ENCODE measurements around the gene ARL6IP4. TPM values are rescaled to one million over a fixed set of nuclear protein-coding genes. Genes with fewer than 3 reads are reported as not detected.

ARL6IP4 gene
- total RNA-seq, 4 donors from 2014 or later, result 84.2 to 212 (median 153) TPM

DNA sequence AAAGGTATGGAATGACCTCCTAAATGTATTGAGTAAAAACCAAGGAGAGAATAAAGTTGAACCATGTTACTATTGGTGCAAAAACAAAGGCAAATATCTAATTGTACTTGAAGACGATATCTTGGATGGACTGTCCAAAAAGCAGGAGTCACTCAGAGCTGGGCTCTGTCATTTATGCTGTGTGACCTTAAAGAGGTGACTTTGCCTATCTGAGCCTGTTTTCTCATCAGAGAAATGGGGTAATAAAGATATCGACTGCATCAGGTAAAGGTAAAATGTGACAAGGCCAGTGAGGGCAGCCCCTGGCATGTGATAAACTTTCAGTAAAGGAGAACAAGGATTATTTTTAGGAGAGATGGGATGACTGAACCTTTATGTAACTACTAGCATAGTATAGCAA is 12.4 kb upstream of the ARL6IP4 start:
- no peak for DNase-seq
- no peaks in the 10 kb centered on the region for H3K9me3 ChIP-seq
- intact Hi-C loops (cut with DNase I), result no loop called here
- H3K4me1 ChIP-seq, result peaks cover 20 to 34% (median 29%) of the 10 kb centered on the region in 3 donors
- H3K36me3 ChIP-seq, result no peaks in the 10 kb centered on the region
- H3K27ac ChIP-seq, result no peak overlapping the region
- H3K27me3 ChIP-seq, result no peaks in the 10 kb centered on the region
- WGBS, 2 donors, result 81 to 86% methylated on average over 2 of the region's 2 CpGs
- no peak overlapping the region for H3K4me3 ChIP-seq
- TF ChIP-seq POLR2A (IDR thresholded peaks at IDR 0.05), result no peak
- TF ChIP-seq, protein P1, sequence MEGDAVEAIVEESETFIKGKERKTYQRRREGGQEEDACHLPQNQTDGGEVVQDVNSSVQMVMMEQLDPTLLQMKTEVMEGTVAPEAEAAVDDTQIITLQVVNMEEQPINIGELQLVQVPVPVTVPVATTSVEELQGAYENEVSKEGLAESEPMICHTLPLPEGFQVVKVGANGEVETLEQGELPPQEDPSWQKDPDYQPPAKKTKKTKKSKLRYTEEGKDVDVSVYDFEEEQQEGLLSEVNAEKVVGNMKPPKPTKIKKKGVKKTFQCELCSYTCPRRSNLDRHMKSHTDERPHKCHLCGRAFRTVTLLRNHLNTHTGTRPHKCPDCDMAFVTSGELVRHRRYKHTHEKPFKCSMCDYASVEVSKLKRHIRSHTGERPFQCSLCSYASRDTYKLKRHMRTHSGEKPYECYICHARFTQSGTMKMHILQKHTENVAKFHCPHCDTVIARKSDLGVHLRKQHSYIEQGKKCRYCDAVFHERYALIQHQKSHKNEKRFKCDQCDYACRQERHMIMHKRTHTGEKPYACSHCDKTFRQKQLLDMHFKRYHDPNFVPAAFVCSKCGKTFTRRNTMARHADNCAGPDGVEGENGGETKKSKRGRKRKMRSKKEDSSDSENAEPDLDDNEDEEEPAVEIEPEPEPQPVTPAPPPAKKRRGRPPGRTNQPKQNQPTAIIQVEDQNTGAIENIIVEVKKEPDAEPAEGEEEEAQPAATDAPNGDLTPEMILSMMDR (IDR thresholded peaks at IDR 0.05), result no peak

DNA sequence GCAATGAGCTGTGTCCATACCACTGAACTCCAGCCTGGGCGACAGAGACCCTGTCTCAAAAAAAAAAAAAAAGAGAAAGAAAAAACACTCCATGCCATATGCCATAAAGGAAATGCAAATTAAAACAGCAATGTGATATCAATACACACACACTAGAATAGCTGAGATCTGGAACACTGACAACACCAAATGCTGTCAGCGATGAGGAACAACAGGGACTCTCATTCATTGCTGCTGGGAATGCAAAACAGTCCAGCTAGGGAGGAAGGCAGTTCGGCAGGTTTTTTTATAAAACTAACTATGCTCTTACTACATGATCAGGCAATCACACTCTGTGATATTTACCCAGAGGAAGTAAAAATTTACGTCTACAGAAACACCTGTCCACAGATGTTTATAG is 10.8 kb upstream of the ARL6IP4 start:
- 35 to 44% methylated on average over 4 of the region's 4 CpGs for WGBS, 2 donors
- Histone ChIP-seq H3K9me3 (no peaks in the 10 kb centered on the region), H3K36me3 (no peaks in the 10 kb centered on the region), H3K27me3 (no peaks in the 10 kb centered on the region), H3K4me1 (peaks cover 21 to 30% (median 24%) of the 10 kb centered on the region in 3 donors), H3K4me3 (no peak overlapping the region), H3K27ac (no peak overlapping the region)
- intact Hi-C loops (cut with DNase I), result no loop called here
- DNase-seq, result no peak
- TF ChIP-seq POLR2A (IDR thresholded peaks at IDR 0.05), result no peak

DNA sequence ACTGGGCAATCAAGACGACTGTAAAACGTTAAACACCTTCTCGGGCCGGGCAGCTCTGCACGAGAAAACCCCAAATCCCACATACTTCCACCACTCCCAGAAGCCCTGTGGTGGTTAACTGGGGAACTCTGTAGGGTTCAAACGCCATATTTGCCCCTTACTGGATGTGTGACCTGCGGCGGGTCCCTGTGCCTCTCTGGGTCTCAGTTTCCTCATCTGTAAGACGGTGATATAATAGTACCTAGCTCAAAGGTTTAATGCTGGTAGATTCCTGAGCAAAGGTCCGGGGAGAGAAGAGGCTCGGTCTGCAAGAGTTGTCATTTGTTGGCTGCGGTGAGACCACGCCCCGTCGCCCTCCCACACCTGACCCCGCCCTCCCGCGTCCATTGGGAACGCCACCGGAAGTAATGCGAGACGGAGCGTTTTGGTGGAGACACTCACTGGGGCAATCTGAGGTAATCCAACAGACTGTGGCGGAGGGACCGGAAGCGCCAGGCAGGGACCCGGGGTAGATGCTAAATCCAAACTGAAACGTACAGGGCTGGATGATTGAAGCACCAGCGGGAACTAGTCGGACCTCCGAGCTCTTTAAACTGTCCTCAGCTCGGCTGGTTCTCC is 6.1 kb upstream of the ARL6IP4 start:
- TF ChIP-seq, protein P1 (IDR thresholded peaks at IDR 0.05), result peak in 1 of 6 experiments; percentile 25
- TF ChIP-seq POLR2A (IDR thresholded peaks at IDR 0.05), result peak in 1 of 4 donors; percentile 25
- WGBS, 2 donors, result 0 to 1% methylated on average over 9 to 25 of the region's 32 CpGs
- H3K4me1 ChIP-seq, result peaks cover 26 to 48% (median 31%) of the 10 kb centered on the region in 3 donors
- H3K9me3 ChIP-seq, result no peaks in the 10 kb centered on the region
- H3K27me3 ChIP-seq, result no peaks in the 10 kb centered on the region
- peak; percentile 97 for DNase-seq
- peak overlapping the region; percentile 59 to 91 (median 84) for H3K4me3 ChIP-seq
- intact Hi-C loops (cut with DNase I), result no loop called here
- H3K27ac ChIP-seq, result peak overlapping the region; percentile 96 to 99 (median 98)
- peaks cover 0 to 23% (median 0%) of the 10 kb centered on the region in 3 donors for H3K36me3 ChIP-seq

DNA sequence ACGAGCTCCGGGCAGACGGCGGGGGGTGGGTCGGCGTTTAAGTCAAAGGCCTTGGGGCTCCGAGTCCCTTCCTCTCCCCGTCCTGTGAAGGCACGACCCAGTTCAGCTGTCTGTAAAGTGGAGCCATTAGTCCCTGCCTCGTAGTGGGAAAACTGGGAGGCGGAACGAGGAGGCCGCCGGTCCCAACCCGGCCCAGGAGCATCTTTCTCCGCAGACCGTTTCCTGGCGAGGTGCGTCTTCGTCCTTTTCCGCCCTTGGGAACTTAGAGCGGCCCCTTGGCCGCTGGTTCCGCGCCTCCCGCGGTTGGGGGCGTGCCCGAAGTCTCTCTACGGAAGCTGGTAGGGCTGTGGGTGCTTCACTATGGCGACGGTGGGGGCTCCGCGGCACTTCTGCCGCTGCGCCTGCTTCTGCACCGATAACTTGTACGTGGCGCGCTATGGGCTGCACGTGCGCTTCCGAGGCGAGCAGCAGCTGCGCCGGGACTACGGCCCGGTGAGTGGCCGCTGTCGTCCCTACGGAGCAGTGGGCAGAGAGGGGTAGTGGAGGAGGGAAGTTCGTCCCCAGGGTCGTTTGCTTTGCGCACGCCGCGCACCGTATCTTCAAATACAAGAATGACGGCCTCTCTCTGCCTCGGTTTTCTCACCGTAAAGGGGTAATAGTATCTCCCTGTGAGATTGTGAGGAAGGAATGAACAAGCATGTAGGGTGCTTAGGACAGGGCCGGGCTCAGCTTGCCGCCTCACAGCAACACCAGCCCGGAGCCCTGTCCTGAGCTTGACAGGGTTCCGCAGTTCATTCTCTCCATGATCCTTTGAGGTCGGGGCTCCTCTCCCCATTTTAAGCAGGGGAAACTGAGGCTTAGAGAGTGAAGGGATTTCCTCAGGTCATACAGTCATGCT is 5.3 kb upstream of the ARL6IP4 start, which contains the start of gene OGFOD2:
Gene OGFOD2 (plus strand): TSS at position 353 of the 898 bp plus-strand sequence. CDS start 8 bp downstream, at position 361.
- peak; percentile 51 for DNase-seq
- H3K4me1 ChIP-seq, result peaks cover 33 to 56% (median 38%) of the 10 kb centered on the region in 3 donors

More for the DNA sequence above, 5.3 kb upstream of the ARL6IP4 start, which contains the start of gene OGFOD2:
- H3K27me3 ChIP-seq, result no peaks in the 10 kb centered on the region
- peak within 1 kb of the TSS; percentile 59 to 91 (median 84) for H3K4me3 ChIP-seq
- H3K9me3 ChIP-seq, result no peaks in the 10 kb centered on the region
- peaks cover 0 to 23% (median 0%) of the 10 kb centered on the region in 3 donors for H3K36me3 ChIP-seq
- peak in 1 of 4 donors; percentile 58 for TF ChIP-seq POLR2A (IDR thresholded peaks at IDR 0.05)
- TF ChIP-seq, protein P1 (IDR thresholded peaks at IDR 0.05), result no peak
- peak within 1 kb of the TSS; percentile 96 to 99 (median 98) for H3K27ac ChIP-seq
- intact Hi-C loops (cut with DNase I), result no loop called here
- WGBS, 2 donors, result 0% methylated on average over 3 to 21 of the region's 66 CpGs

All from esophagus squamous epithelium (tissue), 5 donors.